SK-N-MC (cell line): ENCODE results near the gene CTPS2.
"Not testable (repeated sequence)": the region's sequence is repeated elsewhere in the genome, so short reads cannot be mapped to it uniquely, and the experiment has no call there.

ENCODE experiments used
- DNase-seq: peaks from one replicate; pipeline ENCODE4 v3.0.0-alpha.2; 2011; ENCODE audit warnings: low read depth, low spot score
- H3K27ac ChIP-seq: fragments of 200-600 bp; sonication (generic); 2 replicates; pipeline ENCODE4 v1.5.1; 2016; ENCODE audit warnings: mixed run types
- H3K36me3 ChIP-seq: fragments of 200-600 bp; sonication (generic); 2 replicates; pipeline ENCODE4 v1.6.1; 2017; ENCODE audit warnings: antibody characterized with exemption, low read length, mixed read lengths; ENCODE audit not compliant: insufficient read depth
- H3K4me3 ChIP-seq: fragments of 200-600 bp; sonication (generic); 2 replicates; pipeline ENCODE4 v1.5.1; 2016
- H3K9ac ChIP-seq: fragments of 200-600 bp; sonication (generic); 2 replicates; pipeline ENCODE4 v1.8.0; 2017; ENCODE audit warnings: mixed run types, mixed read lengths; ENCODE audit not compliant: insufficient read length
- H3K9me3 ChIP-seq: fragments of 200-600 bp; sonication (generic); 2 replicates; pipeline ENCODE4 v1.6.1; 2017; ENCODE audit warnings: low read depth, mild to moderate bottlenecking, antibody characterized with exemption, low read length, moderate library complexity, mixed read lengths
- EZH2 ChIP-seq: fragments of 200-600 bp; sonication (generic); IDR thresholded peaks from one replicate; pipeline ENCODE4 v1.6.1; 2017; ENCODE audit warnings: antibody characterized with exemption
- FOXP2 ChIP-seq: optimal IDR thresholded peaks from 2 replicates; pipeline ENCODE3; 2011; ENCODE audit warnings: mild to moderate bottlenecking, moderate library complexity; ENCODE audit not compliant: insufficient read depth; ENCODE audit errors: extremely low read length, control extremely low read depth
- POLR2AphosphoS5 ChIP-seq: IDR thresholded peaks from 2 replicates; pipeline ENCODE4 v1.6.1; 2012; ENCODE audit warnings: mild to moderate bottlenecking, low read depth, low read length, borderline replicate concordance

Gene CTPS2

GRCh38 chrX:16578218-16578617, 134.3 kb downstream of the CTPS2 start:
- Histone ChIP-seq H3K9me3 (no peaks in the 10 kb centered on the region), H3K9ac (no peak overlapping the region), H3K27ac (no peak overlapping the region), H3K4me3 (no peak overlapping the region), H3K36me3 (no peaks in the 10 kb centered on the region)
- TF ChIP-seq EZH2 (no peak), POLR2AphosphoS5 (no peak), FOXP2 (no peak)
- no peak for DNase-seq

- no peak overlapping the region for H3K4me3 ChIP-seq
Observed at GRCh38 chrX:16577483-16578029, 134.9 kb downstream of the CTPS2 start.

GRCh38 chrX:16575388-16575787, 137.1 kb downstream of the CTPS2 start:
- H3K36me3 ChIP-seq, H3K9me3 ChIP-seq, H3K4me3 ChIP-seq, H3K27ac ChIP-seq, H3K9ac ChIP-seq, DNase-seq: not testable (repeated sequence)

More at GRCh38 chrX:16577483-16578029, 134.9 kb downstream of the CTPS2 start:
- Histone ChIP-seq H3K9ac (no peak overlapping the region), H3K9me3 (no peaks in the 10 kb centered on the region), H3K27ac (no peak overlapping the region), H3K36me3 (no peaks in the 10 kb centered on the region)
- TF ChIP-seq FOXP2, result no peak
- no peak for TF ChIP-seq EZH2
- TF ChIP-seq POLR2AphosphoS5, result no peak
- DNase-seq, result no peak

GRCh38 chrX:16573781-16574180, 138.7 kb downstream of the CTPS2 start:
- Histone ChIP-seq H3K4me3 (no peak overlapping the region), H3K9ac (no peak overlapping the region), H3K27ac (no peak overlapping the region), H3K36me3 (no peaks in the 10 kb centered on the region), H3K9me3 (no peaks in the 10 kb centered on the region)
- TF ChIP-seq POLR2AphosphoS5 (no peak), FOXP2 (no peak), EZH2 (no peak)
- DNase-seq, result no peak

GRCh38 chrX:16567681-16568080, 144.8 kb downstream of the CTPS2 start:
- no peak for TF ChIP-seq POLR2AphosphoS5
- no peak for TF ChIP-seq EZH2
- no peak for TF ChIP-seq FOXP2
- DNase-seq, result no peak
- no peak overlapping the region for H3K9ac ChIP-seq

GRCh38 chrX:16566571-16566970, 145.9 kb downstream of the CTPS2 start:
- no peak overlapping the region for H3K9ac ChIP-seq
- TF ChIP-seq FOXP2 (no peak), POLR2AphosphoS5 (no peak), EZH2 (no peak)
- H3K9me3 ChIP-seq, result no peaks in the 10 kb centered on the region
- H3K36me3 ChIP-seq, result no peaks in the 10 kb centered on the region
- DNase-seq, result no peak
- no peak overlapping the region for H3K27ac ChIP-seq
- no peak overlapping the region for H3K4me3 ChIP-seq

More at GRCh38 chrX:16567681-16568080, 144.8 kb downstream of the CTPS2 start:
- no peaks in the 10 kb centered on the region for H3K9me3 ChIP-seq
- H3K36me3 ChIP-seq, result no peaks in the 10 kb centered on the region
- H3K27ac ChIP-seq, result no peak overlapping the region
- H3K4me3 ChIP-seq, result no peak overlapping the region

GRCh38 chrX:16560173-16560572, 152.3 kb downstream of the CTPS2 start:
- DNase-seq, result no peak
- TF ChIP-seq EZH2 (no peak), POLR2AphosphoS5 (no peak), FOXP2 (no peak)
- Histone ChIP-seq H3K9me3 (no peaks in the 10 kb centered on the region), H3K27ac (no peak overlapping the region), H3K4me3 (no peak overlapping the region), H3K36me3 (no peaks in the 10 kb centered on the region), H3K9ac (no peak overlapping the region)

- H3K4me3 ChIP-seq, result no peak overlapping the region
- no peaks in the 10 kb centered on the region for H3K36me3 ChIP-seq
- DNase-seq, result no peak
- no peaks in the 10 kb centered on the region for H3K9me3 ChIP-seq
- no peak overlapping the region for H3K9ac ChIP-seq
- H3K27ac ChIP-seq, result no peak overlapping the region
- TF ChIP-seq POLR2AphosphoS5 (no peak), EZH2 (no peak), FOXP2 (no peak)
Observed at GRCh38 chrX:16559206-16559619, 153.3 kb downstream of the CTPS2 start.

GRCh38 chrX:16558489-16558888, 154.0 kb downstream of the CTPS2 start:
- Histone ChIP-seq H3K27ac (no peak overlapping the region), H3K9ac (no peak overlapping the region), H3K4me3 (no peak overlapping the region), H3K9me3 (no peaks in the 10 kb centered on the region), H3K36me3 (no peaks in the 10 kb centered on the region)
- DNase-seq, result no peak
- TF ChIP-seq POLR2AphosphoS5 (no peak), FOXP2 (no peak), EZH2 (no peak)
